ENCODE results near the gene LRP1-AS. TPM values are rescaled to one million over a fixed set of nuclear protein-coding genes. Genes with fewer than 3 reads are reported as not detected.
"Not testable (repeated sequence)": the region's sequence is repeated elsewhere in the genome, so short reads cannot be mapped to it uniquely, and the experiment has no call there.

LRP1-AS gene
- total RNA-seq, 3 donors from 2014 or later: not detected

GRCh38 chr12:57126061-57126460 lies 21.4 kb downstream of the LRP1-AS start:
- no peak overlapping the region for H3K4me3 ChIP-seq
- H3K4me1 ChIP-seq: peaks cover 0 to 3% of the 10 kb centered on the region in 2 donors
- TF ChIP-seq POLR2AphosphoS5 (IDR thresholded peaks at IDR 0.05) (no peak), POLR2A (IDR thresholded peaks at IDR 0.05) (no peak)
- TF ChIP-seq, protein P1, sequence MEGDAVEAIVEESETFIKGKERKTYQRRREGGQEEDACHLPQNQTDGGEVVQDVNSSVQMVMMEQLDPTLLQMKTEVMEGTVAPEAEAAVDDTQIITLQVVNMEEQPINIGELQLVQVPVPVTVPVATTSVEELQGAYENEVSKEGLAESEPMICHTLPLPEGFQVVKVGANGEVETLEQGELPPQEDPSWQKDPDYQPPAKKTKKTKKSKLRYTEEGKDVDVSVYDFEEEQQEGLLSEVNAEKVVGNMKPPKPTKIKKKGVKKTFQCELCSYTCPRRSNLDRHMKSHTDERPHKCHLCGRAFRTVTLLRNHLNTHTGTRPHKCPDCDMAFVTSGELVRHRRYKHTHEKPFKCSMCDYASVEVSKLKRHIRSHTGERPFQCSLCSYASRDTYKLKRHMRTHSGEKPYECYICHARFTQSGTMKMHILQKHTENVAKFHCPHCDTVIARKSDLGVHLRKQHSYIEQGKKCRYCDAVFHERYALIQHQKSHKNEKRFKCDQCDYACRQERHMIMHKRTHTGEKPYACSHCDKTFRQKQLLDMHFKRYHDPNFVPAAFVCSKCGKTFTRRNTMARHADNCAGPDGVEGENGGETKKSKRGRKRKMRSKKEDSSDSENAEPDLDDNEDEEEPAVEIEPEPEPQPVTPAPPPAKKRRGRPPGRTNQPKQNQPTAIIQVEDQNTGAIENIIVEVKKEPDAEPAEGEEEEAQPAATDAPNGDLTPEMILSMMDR (IDR thresholded peaks at IDR 0.05): no peak
- intact Hi-C loops (cut with DNase I; ENCODE audit: low total_unique reads): no loop called here
- no peaks in the 10 kb centered on the region for H3K9me3 ChIP-seq
- H3K27ac ChIP-seq: no peak overlapping the region
- H3K36me3 ChIP-seq: no peaks in the 10 kb centered on the region
- no peak for DNase-seq (ENCODE audit: low spot score in 2 of 2)
- no peaks in the 10 kb centered on the region for H3K27me3 ChIP-seq

GRCh38 chr12:57124261-57124877 lies 23.1 kb downstream of the LRP1-AS start:
- Histone ChIP-seq H3K4me1 (peaks cover 0 to 3% of the 10 kb centered on the region in 2 donors), H3K4me3 (no peak overlapping the region), H3K27ac (no peak overlapping the region), H3K27me3 (no peaks in the 10 kb centered on the region), H3K9me3 (no peaks in the 10 kb centered on the region), H3K36me3 (no peaks in the 10 kb centered on the region)
- intact Hi-C loops (cut with DNase I; ENCODE audit: low total_unique reads): no loop called here
- DNase-seq (ENCODE audit: low spot score in 2 of 2): peak; percentile 70
- TF ChIP-seq POLR2A (IDR thresholded peaks at IDR 0.05) (no peak), POLR2AphosphoS5 (IDR thresholded peaks at IDR 0.05) (peak in 2 of 3 donors; percentile 13 to 41)
- TF ChIP-seq, protein P1 (IDR thresholded peaks at IDR 0.05): peak; percentile 92 to 98 (median 97)

DNA sequence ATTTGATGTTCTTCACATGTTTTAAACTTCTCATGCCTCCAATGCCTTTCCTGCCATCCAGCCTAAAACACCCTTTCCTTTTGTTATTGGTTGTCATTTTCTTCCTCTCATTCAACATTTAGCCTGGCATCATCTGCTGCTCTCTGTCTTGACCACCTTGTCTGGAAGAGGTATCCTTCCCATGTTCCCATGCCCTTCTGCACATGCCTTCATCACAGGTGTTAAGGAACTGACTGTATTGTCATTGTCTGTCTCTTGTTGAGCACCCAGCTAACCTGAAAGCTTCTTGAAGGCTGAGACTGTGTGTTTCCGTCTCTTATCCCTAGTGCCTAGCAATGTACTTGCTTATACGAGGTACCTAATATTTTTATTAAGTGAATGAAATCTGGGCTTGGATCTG lies 23.6 kb downstream of the LRP1-AS start:
- no peak overlapping the region for H3K4me3 ChIP-seq
- H3K27me3 ChIP-seq: no peaks in the 10 kb centered on the region
- H3K27ac ChIP-seq: no peak overlapping the region
- intact Hi-C loops (cut with DNase I; ENCODE audit: low total_unique reads): no loop called here
- H3K9me3 ChIP-seq: no peaks in the 10 kb centered on the region
- H3K4me1 ChIP-seq: peaks cover 0 to 3% of the 10 kb centered on the region in 2 donors
- no peak for DNase-seq (ENCODE audit: low spot score in 2 of 2)
- H3K36me3 ChIP-seq: no peaks in the 10 kb centered on the region
- TF ChIP-seq POLR2AphosphoS5 (IDR thresholded peaks at IDR 0.05): no peak
- TF ChIP-seq, protein P1 (IDR thresholded peaks at IDR 0.05): no peak
- no peak for TF ChIP-seq POLR2A (IDR thresholded peaks at IDR 0.05)

DNA sequence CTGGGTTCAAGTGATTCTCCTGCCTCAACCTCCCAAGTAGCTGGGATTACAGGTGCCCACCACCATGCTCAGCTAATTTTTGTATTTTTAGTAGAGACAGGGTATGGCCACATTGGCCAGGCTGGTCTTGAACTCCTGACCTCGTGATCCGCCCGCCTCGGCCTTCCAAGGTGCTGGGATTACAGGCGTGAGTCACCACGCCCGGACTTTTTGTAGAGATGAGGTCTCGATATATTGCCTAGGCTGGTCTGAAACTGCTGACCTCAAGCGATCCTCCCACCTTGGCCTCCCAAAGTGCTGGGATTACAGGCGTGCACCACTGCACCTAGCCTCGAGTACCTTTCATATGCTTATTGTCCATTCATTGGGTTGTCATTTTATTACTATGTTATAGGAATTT lies 26.7 kb downstream of the LRP1-AS start:
- H3K9me3 ChIP-seq; H3K4me1 ChIP-seq; H3K27me3 ChIP-seq; H3K36me3 ChIP-seq; intact Hi-C loops (cut with DNase I; ENCODE audit: low total_unique reads); H3K27ac ChIP-seq; H3K4me3 ChIP-seq; DNase-seq (ENCODE audit: low spot score in 2 of 2): not testable (repeated sequence)

DNA sequence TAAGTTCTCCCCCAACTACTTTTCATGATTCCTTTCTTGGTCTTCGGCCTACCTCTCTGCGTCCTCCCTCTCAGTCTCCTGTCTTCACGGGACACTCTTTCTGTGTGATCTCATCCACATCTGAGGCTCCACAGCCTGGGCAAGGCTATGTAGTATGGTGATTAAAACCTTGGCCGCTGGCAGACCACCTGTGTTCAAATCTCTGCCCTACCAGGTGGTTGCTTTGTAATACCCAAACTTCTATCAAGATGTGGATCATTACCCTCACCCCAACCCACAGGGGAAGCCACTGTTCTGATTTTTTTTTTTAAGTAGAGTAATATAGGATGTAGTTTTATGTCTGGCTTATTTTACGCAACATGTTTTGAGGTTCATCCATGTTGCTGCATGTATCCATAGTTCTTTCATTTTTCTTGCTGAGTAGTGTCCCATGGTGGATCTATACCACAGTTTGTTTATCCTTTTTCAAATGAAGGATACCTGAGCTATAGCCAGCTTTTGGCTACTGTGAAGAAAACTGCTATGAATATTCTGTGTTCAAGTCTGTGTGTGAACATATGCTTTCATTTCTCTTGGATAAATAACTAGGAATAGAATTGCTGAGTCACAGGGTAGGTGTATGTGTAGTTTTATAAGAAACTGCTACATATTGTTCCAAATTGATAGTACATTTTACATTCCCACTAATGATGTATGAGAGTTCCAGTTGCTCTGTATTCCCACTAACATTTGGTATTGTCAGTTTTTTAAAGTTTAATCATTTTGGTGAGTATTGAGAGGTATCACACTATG lies 27.9 kb downstream of the LRP1-AS start:
- TF ChIP-seq POLR2A (IDR thresholded peaks at IDR 0.05) (no peak), POLR2AphosphoS5 (IDR thresholded peaks at IDR 0.05) (no peak)
- TF ChIP-seq, protein P1 (IDR thresholded peaks at IDR 0.05): no peak
- Histone ChIP-seq H3K9me3 (no peaks in the 10 kb centered on the region), H3K4me3 (no peak overlapping the region), H3K4me1 (no peaks in the 10 kb centered on the region), H3K27ac (peak overlapping the region in 1 of 2 donors; percentile 4), H3K27me3 (no peaks in the 10 kb centered on the region), H3K36me3 (no peaks in the 10 kb centered on the region)
- DNase-seq (ENCODE audit: low spot score in 2 of 2): no peak
- intact Hi-C loops (cut with DNase I; ENCODE audit: low total_unique reads): no loop called here
